ENCODE results near the gene KRTAP12-4. TPM values are rescaled to one million over a fixed set of nuclear protein-coding genes. Genes with fewer than 3 reads are reported as not detected.

Gene KRTAP12-4
- total RNA-seq, 3 donors from 2014 or later (not counting 1 experiment from before 2014, with no cell fraction given) = not detected

DNA sequence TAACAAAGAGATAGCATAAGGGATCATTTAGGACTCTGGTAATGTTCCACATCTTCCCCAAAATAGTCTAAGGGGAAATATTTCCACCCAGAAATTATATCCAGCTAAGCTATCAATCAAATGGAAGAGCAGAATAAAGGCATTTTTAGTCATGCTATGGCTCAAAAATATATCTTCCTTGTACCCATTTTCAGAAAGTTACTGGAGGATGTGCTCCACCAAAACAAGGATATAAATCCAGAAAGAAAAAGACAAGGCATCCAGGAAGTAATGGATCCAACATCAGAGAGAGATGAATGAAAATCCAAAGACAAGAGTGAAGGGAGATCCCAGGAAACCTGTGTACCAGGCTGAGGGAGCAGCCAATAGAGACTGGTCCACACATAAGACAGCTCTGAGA lies 45.3 kb downstream of the KRTAP12-4 start:
- peaks cover 15% of the 10 kb centered on the region for H3K36me3 Mint-ChIP-seq
- no peak overlapping the region for H3K4me3 Mint-ChIP-seq
- peaks cover 26 to 49% of the 10 kb centered on the region in 2 donors for H3K27me3 Mint-ChIP-seq (ENCODE audit: low read depth in 2 of 2)
- no peak overlapping the region for H3K27ac ChIP-seq (ENCODE audit: low read length)
- no peaks in the 10 kb centered on the region for H3K36me3 ChIP-seq (ENCODE audit: control insufficient read depth, insufficient read depth, low read length)
- no peak overlapping the region for H3K27ac Mint-ChIP-seq
- no peaks in the 10 kb centered on the region for H3K27me3 ChIP-seq (ENCODE audit: control insufficient read depth, insufficient read depth, low read length)
- no peak for TF ChIP-seq CTCF (IDR thresholded peaks at IDR 0.05)
- H3K4me1 Mint-ChIP-seq = peaks cover 0 to 12% of the 10 kb centered on the region in 2 donors
- H3K4me3 ChIP-seq (ENCODE audit: low read length) = no peak overlapping the region
- no peak for DNase-seq
- no peak for ATAC-seq
- H3K9me3 Mint-ChIP-seq = peaks cover 2 to 14% of the 10 kb centered on the region in 2 donors
- peaks cover 27% of the 10 kb centered on the region for H3K9me3 ChIP-seq (ENCODE audit: control insufficient read depth, insufficient read depth, low read length)
- H3K4me1 ChIP-seq (ENCODE audit: control insufficient read depth, insufficient read depth, low read length) = peaks cover 9% of the 10 kb centered on the region
- intact Hi-C loops (cut with micrococcal nuclease) = no loop called here

GRCh38 chr21:44606495-44606894 lies 48.0 kb downstream of the KRTAP12-4 start:
- H3K4me1 ChIP-seq (ENCODE audit: control insufficient read depth, insufficient read depth, low read length) = no peaks in the 10 kb centered on the region
- Mint-ChIP-seq H3K27ac (no peak overlapping the region), H3K4me1 (no peaks in the 10 kb centered on the region), H3K4me3 (no peak overlapping the region), H3K9me3 (peaks cover 2 to 14% of the 10 kb centered on the region in 2 donors), H3K27me3 (ENCODE audit: low read depth in 2 of 2) (peaks cover 25 to 58% of the 10 kb centered on the region in 2 donors), H3K36me3 (peaks cover 15% of the 10 kb centered on the region)
- WGBS (ENCODE audit: insufficient coverage) = 70% methylated on average over 3 of the region's 4 CpGs
- intact Hi-C loops (cut with micrococcal nuclease) = no loop called here
- no peaks in the 10 kb centered on the region for H3K27me3 ChIP-seq (ENCODE audit: control insufficient read depth, insufficient read depth, low read length)
- ATAC-seq (no peak), DNase-seq (no peak)
- no peak for TF ChIP-seq CTCF (IDR thresholded peaks at IDR 0.05)
- H3K27ac ChIP-seq (ENCODE audit: low read length) = no peak overlapping the region
- H3K4me3 ChIP-seq (ENCODE audit: low read length) = no peak overlapping the region
- peaks cover 21% of the 10 kb centered on the region for H3K9me3 ChIP-seq (ENCODE audit: control insufficient read depth, insufficient read depth, low read length)
- no peaks in the 10 kb centered on the region for H3K36me3 ChIP-seq (ENCODE audit: control insufficient read depth, insufficient read depth, low read length)

Other genes with a start within 250 kb of the KRTAP12-4 start
- under 1 TPM; 0.36 to 0.50 (median 0.38) TPM for gene LRRC3, start 199.1 kb downstream of the KRTAP12-4 start, total RNA-seq
- gene KRTAP10-1, start 114.5 kb downstream of the KRTAP12-4 start, total RNA-seq = not detected
- not detected for gene KRTAP10-2, start 103.2 kb downstream of the KRTAP12-4 start, total RNA-seq
- not detected for gene KRTAP10-3, start 95.9 kb downstream of the KRTAP12-4 start, total RNA-seq
- gene KRTAP10-4, start 80.9 kb downstream of the KRTAP12-4 start, total RNA-seq = not detected
- gene KRTAP10-5, start 74.1 kb downstream of the KRTAP12-4 start, total RNA-seq = not detected
- gene KRTAP10-6, start 62.2 kb downstream of the KRTAP12-4 start, total RNA-seq = not detected
- not detected for gene KRTAP10-7, start 54.1 kb downstream of the KRTAP12-4 start, total RNA-seq
- gene KRTAP10-8, start 42.6 kb downstream of the KRTAP12-4 start, total RNA-seq = not detected
- not detected for gene KRTAP10-9, start 27.6 kb downstream of the KRTAP12-4 start, total RNA-seq
- gene KRTAP10-10, start 17.3 kb downstream of the KRTAP12-4 start, total RNA-seq = not detected
- gene KRTAP10-11, start 8.2 kb downstream of the KRTAP12-4 start, total RNA-seq = not detected
- gene KRTAP12-3, start 3.3 kb upstream of the KRTAP12-4 start, total RNA-seq = 1 to 10 TPM in 2 of 3 donors, not detected in 1; 1.0 to 1.1 TPM
- gene KRTAP12-2, start 12.3 kb upstream of the KRTAP12-4 start, total RNA-seq = not detected
- gene KRTAP12-1, start 27.5 kb upstream of the KRTAP12-4 start, total RNA-seq = not detected
- gene KRTAP10-12, start 42.5 kb upstream of the KRTAP12-4 start, total RNA-seq = not detected
- gene TSPEAR, start 56.9 kb upstream of the KRTAP12-4 start, total RNA-seq = not detected
- gene UBE2G2, start 147.2 kb upstream of the KRTAP12-4 start, total RNA-seq = 100 to 1,000 TPM in 2 of 3 donors, 10 to 100 TPM in 1; 89.1 to 109 (median 107) TPM
- 10 to 100 TPM; 64.0 to 70.1 (median 65.2) TPM for gene SUMO3, start 163.4 kb upstream of the KRTAP12-4 start, total RNA-seq
- 100 to 1,000 TPM in 2 of 3 donors, 10 to 100 TPM in 1; 96.8 to 144 (median 126) TPM for gene PTTG1IP, start 219.0 kb upstream of the KRTAP12-4 start, total RNA-seq